CD4-positive, CD25-positive, alpha-beta regulatory T cell (primary cell): ENCODE results near the gene TNRC6A. TPM values are rescaled to one million over a fixed set of nuclear protein-coding genes. Genes with fewer than 3 reads are reported as not detected.
A peak's percentile ranks its signal among the peaks of the same experiment; 100 is the strongest.

Source experiments
- ATAC-seq, 2 donors: fragments of 150-1000 bp; cut with Tn5 transposase; one replicate each; pipeline ENCODE4 v1.10.0; 2021; ENCODE audit warnings: low read depth in 2 of 2, moderate number of reproducible peaks in 2 of 2, moderate library complexity in 1 of 2
- DNase-seq, 3 donors: peaks; one replicate each; pipeline versions ENCODE4 v3.0.0 to v3.0.0-alpha.2; 2012 to 2022; ENCODE audit warnings: mixed read lengths in 1 of 3
- H3K27ac ChIP-seq: one replicate; pipeline ENCODE4 v1.7.0; 2013; ENCODE audit warnings: mild to moderate bottlenecking, low read length; ENCODE audit not compliant: insufficient read depth, poor library complexity, severe bottlenecking
- H3K27me3 ChIP-seq: one replicate; pipeline ENCODE4 v1.7.0; 2013; ENCODE audit warnings: low read length; ENCODE audit not compliant: control insufficient read depth, insufficient read depth
- H3K36me3 ChIP-seq: one replicate; pipeline ENCODE4 v1.7.0; 2013; ENCODE audit warnings: mild to moderate bottlenecking, low read length, moderate library complexity; ENCODE audit not compliant: control insufficient read depth, insufficient read depth
- H3K4me1 ChIP-seq: 2 replicates; pipeline ENCODE4 v1.7.0; 2013; ENCODE audit warnings: mild to moderate bottlenecking, low read length; ENCODE audit not compliant: insufficient read depth, control insufficient read depth, poor library complexity, severe bottlenecking
- H3K4me3 ChIP-seq: one replicate; pipeline ENCODE4 v1.7.0; 2013; ENCODE audit warnings: low read depth, mild to moderate bottlenecking, low read length, moderate library complexity
- H3K9me3 ChIP-seq, 2 experiments: 1 replicate in 1 of 2; 2 replicates in 1 of 2; pipeline ENCODE4 v1.7.0; 2013; ENCODE audit warnings: low read length in 2 of 2, mild to moderate bottlenecking in 1 of 2, moderate library complexity in 1 of 2; ENCODE audit not compliant: control insufficient read depth in 2 of 2
- H3K27ac Mint-ChIP-seq, 3 donors: one replicate each; pipeline ENCODE4 v1.8.0; 2020 to 2022; ENCODE audit warnings: mild to moderate bottlenecking in 3 of 3, mixed read lengths in 3 of 3, moderate library complexity in 2 of 3
- H3K27me3 Mint-ChIP-seq: one replicate; pipeline ENCODE4 v1.8.0; 2022; ENCODE audit warnings: mild to moderate bottlenecking, mixed read lengths
- H3K36me3 Mint-ChIP-seq: one replicate; pipeline ENCODE4 v1.8.0; 2020; ENCODE audit warnings: mixed read lengths
- H3K4me1 Mint-ChIP-seq, 4 donors: one replicate each; pipeline ENCODE4 v1.8.0; 2020 to 2022; ENCODE audit warnings: mixed read lengths in 4 of 4, mild to moderate bottlenecking in 1 of 4
- H3K4me3 Mint-ChIP-seq, 4 donors: one replicate each; pipeline ENCODE4 v1.8.0; 2020 to 2022; ENCODE audit warnings: mild to moderate bottlenecking in 4 of 4, mixed read lengths in 4 of 4, moderate library complexity in 3 of 4
- H3K9me3 Mint-ChIP-seq, 7 donors: one replicate each; pipeline ENCODE4 v1.8.0; 2020 to 2022; ENCODE audit warnings: mixed read lengths in 7 of 7, mild to moderate bottlenecking in 3 of 7, moderate library complexity in 2 of 7
- polyA plus RNA-seq, 4 donors: library from polyadenylated mRNA; unstranded; fragments of 300-500 nt; fragmentation: Illumina TruSeq; gene quantifications; one replicate each; pipeline ENCODE4 v1.2.3, GENCODE V29; 2021
- total RNA-seq: library from RNA; stranded (reverse); gene quantifications from one replicate; pipeline ENCODE4 v1.2.3, GENCODE V29; 2022

TNRC6A gene
- total and polyA plus RNA-seq, 5 donors from 2014 or later = 7.2 to 89.0 (median 10.4) TPM

DNA sequence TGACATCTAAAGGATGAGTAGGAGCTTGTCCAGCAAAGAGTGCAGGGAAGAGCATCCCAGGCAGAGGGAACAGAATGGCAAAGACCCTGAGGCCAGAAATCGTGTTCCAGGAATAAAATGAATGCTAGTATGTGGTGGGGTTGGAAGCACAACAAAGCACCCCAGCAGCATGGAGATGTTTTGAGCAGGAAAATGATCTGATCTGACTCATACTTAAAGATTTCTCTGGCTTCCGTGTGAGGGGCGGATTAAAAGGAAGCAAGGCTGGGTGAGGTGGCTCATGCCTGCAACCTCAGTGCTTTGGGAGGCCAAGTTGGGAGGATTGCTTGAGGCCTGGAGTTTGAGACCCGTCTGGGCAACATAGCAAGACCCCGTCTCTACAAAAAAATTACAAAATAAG, 118.6 kb downstream of the TNRC6A start:
- DNase-seq = no peak
- Mint-ChIP-seq H3K9me3 (no peaks in the 10 kb centered on the region), H3K27ac (no peak overlapping the region), H3K36me3 (peaks cover 6% of the 10 kb centered on the region), H3K27me3 (no peaks in the 10 kb centered on the region), H3K4me3 (no peak overlapping the region), H3K4me1 (peaks cover 0 to 7% (median 0%) of the 10 kb centered on the region in 4 donors)
- no peaks in the 10 kb centered on the region for H3K27me3 ChIP-seq
- no peaks in the 10 kb centered on the region for H3K36me3 ChIP-seq
- H3K4me1 ChIP-seq = no peaks in the 10 kb centered on the region
- H3K4me3 ChIP-seq = no peak overlapping the region
- H3K9me3 ChIP-seq = no peaks in the 10 kb centered on the region
- no peak overlapping the region for H3K27ac ChIP-seq
- no peak for ATAC-seq

GRCh38 chr16:24849641-24850040, 120.2 kb downstream of the TNRC6A start:
- no peak overlapping the region for H3K27ac ChIP-seq
- H3K9me3 ChIP-seq = no peaks in the 10 kb centered on the region
- no peaks in the 10 kb centered on the region for H3K36me3 ChIP-seq
- no peaks in the 10 kb centered on the region for H3K36me3 Mint-ChIP-seq
- H3K27me3 Mint-ChIP-seq = no peaks in the 10 kb centered on the region
- no peak for DNase-seq
- H3K4me3 Mint-ChIP-seq = no peak overlapping the region
- H3K4me1 Mint-ChIP-seq = peaks cover 0 to 7% (median 0%) of the 10 kb centered on the region in 4 donors
- H3K4me1 ChIP-seq = no peaks in the 10 kb centered on the region
- H3K9me3 Mint-ChIP-seq = peaks cover 0 to 2% (median 0%) of the 10 kb centered on the region in 7 donors
- no peak overlapping the region for H3K27ac Mint-ChIP-seq
- ATAC-seq = no peak
- no peaks in the 10 kb centered on the region for H3K27me3 ChIP-seq
- H3K4me3 ChIP-seq = no peak overlapping the region

GRCh38 chr16:24850289-24850938, 121.0 kb downstream of the TNRC6A start:
- Mint-ChIP-seq H3K4me1 (peaks cover 0 to 7% (median 0%) of the 10 kb centered on the region in 4 donors), H3K9me3 (peaks cover 0 to 2% (median 0%) of the 10 kb centered on the region in 7 donors), H3K27me3 (no peaks in the 10 kb centered on the region), H3K36me3 (no peaks in the 10 kb centered on the region), H3K4me3 (no peak overlapping the region), H3K27ac (no peak overlapping the region)
- ATAC-seq = no peak
- no peaks in the 10 kb centered on the region for H3K4me1 ChIP-seq
- H3K27me3 ChIP-seq = no peaks in the 10 kb centered on the region
- no peak overlapping the region for H3K27ac ChIP-seq
- peak in 1 of 3 donors; percentile 42 for DNase-seq
- H3K4me3 ChIP-seq = no peak overlapping the region
- no peaks in the 10 kb centered on the region for H3K36me3 ChIP-seq
- H3K9me3 ChIP-seq = no peaks in the 10 kb centered on the region

DNA sequence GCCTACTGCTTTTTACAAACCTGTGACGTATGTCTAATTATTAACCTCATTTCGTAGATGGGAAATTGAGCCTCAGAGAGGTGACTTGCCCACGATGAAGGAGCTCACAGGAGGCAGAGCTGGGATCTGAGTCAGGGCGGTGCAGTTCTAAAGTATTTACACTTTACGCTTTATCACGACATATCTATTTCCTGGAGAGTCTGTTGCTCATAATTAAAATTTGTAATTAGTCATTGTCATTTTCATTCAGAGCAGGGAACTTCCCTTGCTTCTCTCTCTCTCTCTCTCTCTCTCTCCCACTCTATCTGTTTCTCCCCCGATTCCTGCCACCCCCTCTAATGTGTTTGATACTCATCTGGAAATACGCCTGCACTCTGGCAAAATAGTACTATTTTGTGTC, 122.2 kb downstream of the TNRC6A start:
- no peak overlapping the region for H3K27ac ChIP-seq
- Mint-ChIP-seq H3K4me3 (no peak overlapping the region), H3K9me3 (peaks cover 0 to 2% (median 0%) of the 10 kb centered on the region in 7 donors), H3K36me3 (no peaks in the 10 kb centered on the region), H3K27ac (no peak overlapping the region), H3K27me3 (no peaks in the 10 kb centered on the region), H3K4me1 (peaks cover 0 to 7% (median 0%) of the 10 kb centered on the region in 4 donors)
- ATAC-seq = no peak
- H3K36me3 ChIP-seq = no peaks in the 10 kb centered on the region
- H3K9me3 ChIP-seq = no peaks in the 10 kb centered on the region
- no peaks in the 10 kb centered on the region for H3K4me1 ChIP-seq
- peak in 1 of 3 donors; percentile 29 for DNase-seq
- H3K27me3 ChIP-seq = no peaks in the 10 kb centered on the region
- no peak overlapping the region for H3K4me3 ChIP-seq

GRCh38 chr16:24852281-24852721, 122.8 kb downstream of the TNRC6A start:
- Histone ChIP-seq H3K9me3 (no peaks in the 10 kb centered on the region), H3K27ac (no peak overlapping the region), H3K4me3 (no peak overlapping the region), H3K27me3 (no peaks in the 10 kb centered on the region), H3K4me1 (no peaks in the 10 kb centered on the region), H3K36me3 (no peaks in the 10 kb centered on the region)
- Mint-ChIP-seq H3K9me3 (peaks cover 0 to 2% (median 0%) of the 10 kb centered on the region in 7 donors), H3K27me3 (no peaks in the 10 kb centered on the region), H3K36me3 (no peaks in the 10 kb centered on the region), H3K4me3 (no peak overlapping the region), H3K4me1 (peaks cover 0 to 7% (median 0%) of the 10 kb centered on the region in 4 donors), H3K27ac (no peak overlapping the region)
- DNase-seq = no peak
- ATAC-seq = no peak

GRCh38 chr16:24853169-24853824, 123.8 kb downstream of the TNRC6A start:
- Histone ChIP-seq H3K27ac (no peak overlapping the region), H3K27me3 (no peaks in the 10 kb centered on the region), H3K4me3 (no peak overlapping the region), H3K9me3 (no peaks in the 10 kb centered on the region), H3K36me3 (no peaks in the 10 kb centered on the region), H3K4me1 (no peaks in the 10 kb centered on the region)
- Mint-ChIP-seq H3K4me3 (peak overlapping the region in 1 of 4 donors; percentile 32), H3K27ac (no peak overlapping the region), H3K9me3 (peaks cover 0 to 2% (median 0%) of the 10 kb centered on the region in 7 donors), H3K27me3 (no peaks in the 10 kb centered on the region), H3K4me1 (peaks cover 0 to 7% (median 0%) of the 10 kb centered on the region in 4 donors), H3K36me3 (no peaks in the 10 kb centered on the region)
- ATAC-seq (no peak), DNase-seq (no peak)

- peaks cover 0 to 7% (median 0%) of the 10 kb centered on the region in 4 donors for H3K4me1 Mint-ChIP-seq
- no peaks in the 10 kb centered on the region for H3K27me3 ChIP-seq
- no peak overlapping the region for H3K4me3 ChIP-seq
- DNase-seq (no peak), ATAC-seq (no peak)
- no peaks in the 10 kb centered on the region for H3K36me3 Mint-ChIP-seq
- H3K4me1 ChIP-seq = no peaks in the 10 kb centered on the region
- no peak overlapping the region for H3K27ac Mint-ChIP-seq
- H3K36me3 ChIP-seq = no peaks in the 10 kb centered on the region
- H3K27me3 Mint-ChIP-seq = no peaks in the 10 kb centered on the region
- no peak overlapping the region for H3K27ac ChIP-seq
- H3K9me3 ChIP-seq = no peaks in the 10 kb centered on the region
- H3K4me3 Mint-ChIP-seq = no peak overlapping the region
- peaks cover 0 to 2% (median 0%) of the 10 kb centered on the region in 7 donors for H3K9me3 Mint-ChIP-seq
Measured at GRCh38 chr16:24853830-24854229, 124.4 kb downstream of the TNRC6A start.
